HepG2 (cell line): ENCODE data around the gene RBM19. TPM values are rescaled to one million over a fixed set of nuclear protein-coding genes. Genes with fewer than 3 reads are reported as not detected.

Experiments used
- ASH2L ChIP-seq: fragments of 300-600, 200-600 bp; sonication (generic); IDR thresholded peaks from 2 replicates; pipeline ENCODE4 v1.7.0; 2017; ENCODE audit warnings: low read depth, mild to moderate bottlenecking, moderate library complexity, mixed read lengths, low read length; ENCODE audit not compliant: insufficient read length
- BRCA1 ChIP-seq: sonication (generic); formaldehyde crosslinking; IDR thresholded peaks from 2 replicates; pipeline ENCODE4 v1.4.0; 2020; ENCODE audit warnings: missing genetic modification reagents
- GABPB1 ChIP-seq: IDR thresholded peaks from 2 replicates; pipeline ENCODE4 v1.6.1; 2016; ENCODE audit warnings: mild to moderate bottlenecking, missing genetic modification reagents, moderate library complexity, missing compliant biosample characterization
- KDM5B ChIP-seq: sonication (generic); formaldehyde crosslinking; IDR thresholded peaks from 2 replicates; pipeline ENCODE4 v1.4.0; 2020; ENCODE audit warnings: missing genetic modification reagents, mild to moderate bottlenecking, borderline replicate concordance
- MIER3 ChIP-seq: IDR thresholded peaks from 2 replicates; pipeline ENCODE4 v1.6.1; 2016; ENCODE audit warnings: missing compliant biosample characterization, borderline replicate concordance
- PCBP2 ChIP-seq: fragments of 200-400 bp; formaldehyde crosslinking; optimal IDR thresholded peaks from 2 replicates; pipeline ENCODE3; 2018; ENCODE audit warnings: low read length, low read depth; ENCODE audit not compliant: poor library complexity, severe bottlenecking
- PHF8 ChIP-seq: sonication (generic); formaldehyde crosslinking; IDR thresholded peaks from 2 replicates; pipeline ENCODE4 v1.5.0; 2020; ENCODE audit warnings: missing genetic modification reagents
- REPIN1 ChIP-seq: sonication (generic); formaldehyde crosslinking; IDR thresholded peaks from 2 replicates; pipeline ENCODE4 v1.8.0; 2022; ENCODE audit warnings: missing genetic modification reagents, low read depth, mild to moderate bottlenecking, borderline replicate concordance
- SRF ChIP-seq: IDR thresholded peaks from 2 replicates; pipeline ENCODE4 v1.6.1; 2011; ENCODE audit warnings: mild to moderate bottlenecking, low read depth, low read length, moderate library complexity
- ZBTB3 ChIP-seq: sonication (generic); formaldehyde crosslinking; IDR thresholded peaks from 2 replicates; pipeline ENCODE4 v1.4.0; 2020; ENCODE audit warnings: low read depth, mild to moderate bottlenecking, moderate library complexity, missing genetic modification reagents, borderline replicate concordance
- ZFY ChIP-seq: sonication (generic); formaldehyde crosslinking; IDR thresholded peaks from 2 replicates; pipeline ENCODE4 v1.4.0; 2020; ENCODE audit warnings: missing genetic modification reagents
- ZNF136 ChIP-seq: sonication (generic); formaldehyde crosslinking; IDR thresholded peaks from 2 replicates; pipeline ENCODE4 v1.8.1; 2022; ENCODE audit warnings: low read depth, mild to moderate bottlenecking, moderate library complexity, missing genetic modification reagents
- ZNF619 ChIP-seq: sonication (generic); formaldehyde crosslinking; IDR thresholded peaks from 2 replicates; pipeline ENCODE4 v1.4.0; 2020; ENCODE audit warnings: mild to moderate bottlenecking, missing genetic modification reagents
- ZNF737 ChIP-seq: sonication (generic); formaldehyde crosslinking; IDR thresholded peaks from 2 replicates; pipeline ENCODE4 v1.5.0; 2020; ENCODE audit warnings: missing genetic modification reagents, mild to moderate bottlenecking, borderline replicate concordance
- ZNF788 ChIP-seq: sonication (generic); formaldehyde crosslinking; IDR thresholded peaks from 2 replicates; pipeline ENCODE4 v1.5.0; 2020; ENCODE audit warnings: mild to moderate bottlenecking, missing genetic modification reagents, borderline replicate concordance
- polyA plus RNA-seq, 8 experiments: library from polyadenylated mRNA; depleted of rRNA in 3 of 8; stranded (reverse) in 7 of 8; unstranded in 1 of 8; fragments of >200 nt; fragmentation: Illumina TruSeq in 4 of 8; extraction: Trizol in 4 of 8; gene quantifications; 2 replicates each; pipeline versions ENCODE4 v1.2.1 to v1.2.3, GENCODE V29; 2011 to 2016; ENCODE audit warnings: low read depth in 4 of 8, missing spikeins in 1 of 8, mixed read lengths in 1 of 8; ENCODE audit not compliant: insufficient read depth in 1 of 8
- total RNA-seq, 5 experiments: library from RNA; depleted of rRNA; stranded (reverse); fragments of >200 nt; fragmentation: Illumina TruSeq; extraction: Trizol; gene quantifications; 2 replicates each; pipeline ENCODE4 v1.2.3, GENCODE V29; 2016; ENCODE audit warnings: low read depth in 1 of 5
- TF ChIP-seq, protein P1 (sequence below), 2 experiments: sonication (generic) in 1 of 2; formaldehyde crosslinking in 1 of 2; IDR thresholded peaks; 2 replicates each; pipeline versions ENCODE4 v1.4.0 to v1.6.1; 2016 to 2020; ENCODE audit warnings: borderline replicate concordance in 1 of 2, low read depth in 1 of 2, mild to moderate bottlenecking in 1 of 2, missing genetic modification reagents in 1 of 2
- TF ChIP-seq, protein P2 (sequence below): sonication (generic); formaldehyde crosslinking; IDR thresholded peaks from 2 replicates; pipeline ENCODE4 v1.8.0; 2022; ENCODE audit warnings: mild to moderate bottlenecking, missing genetic modification reagents
- TF ChIP-seq, protein P3 (sequence below): sonication (generic); formaldehyde crosslinking; conservative IDR thresholded peaks from 2 replicates; pipeline ENCODE4 v1.8.1; 2023; ENCODE audit warnings: missing genetic modification reagents
- TF ChIP-seq, protein P4 (sequence below): sonication (generic); formaldehyde crosslinking; IDR thresholded peaks from 2 replicates; pipeline ENCODE4 v1.5.0; 2020; ENCODE audit warnings: missing genetic modification reagents

RBM19 gene
- total and polyA plus RNA-seq, 2 of the 13 experiments (the other 11 are each of a cell fraction or from before 2014, with no cell fraction given) = 19.3 to 32.2 TPM

DNA sequence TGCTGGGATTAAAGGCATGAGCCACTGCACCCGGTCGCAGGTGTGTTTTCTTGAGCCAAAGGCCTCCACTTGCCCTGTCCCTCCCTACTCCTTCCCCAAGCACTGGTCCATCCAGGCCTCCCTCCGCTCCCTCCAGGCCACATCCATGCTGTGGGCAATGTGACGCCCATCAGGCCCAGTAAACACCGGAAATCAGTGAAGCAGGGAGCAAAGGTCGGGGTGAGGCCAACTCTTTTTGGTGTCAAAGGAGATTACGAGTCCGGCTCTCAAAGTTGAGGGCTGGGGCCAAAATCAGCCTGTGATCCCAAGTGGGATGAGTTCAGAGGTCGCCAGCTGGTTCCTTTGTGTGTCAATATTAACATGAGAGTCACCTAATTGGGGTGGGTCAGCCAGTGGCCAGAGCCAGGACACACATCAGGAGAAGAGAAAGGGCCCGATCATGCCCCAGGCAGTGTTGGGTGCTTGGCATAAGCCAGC is 195.7 kb downstream of the RBM19 start (continued):
- TF ChIP-seq REPIN1 (CRISPR knock-in tag) = peak; percentile 83
- TF ChIP-seq ZNF788 (CRISPR knock-in tag) = peak; percentile 96; the same call in 1 of the 2 replicates
- TF ChIP-seq ASH2L = peak; percentile 73
- TF ChIP-seq BRCA1 = no peak
- TF ChIP-seq ZNF619 (CRISPR knock-in tag) = peak; percentile 75; the same call in 1 of the 2 replicates
- TF ChIP-seq PCBP2 = no peak
- TF ChIP-seq, protein P1, sequence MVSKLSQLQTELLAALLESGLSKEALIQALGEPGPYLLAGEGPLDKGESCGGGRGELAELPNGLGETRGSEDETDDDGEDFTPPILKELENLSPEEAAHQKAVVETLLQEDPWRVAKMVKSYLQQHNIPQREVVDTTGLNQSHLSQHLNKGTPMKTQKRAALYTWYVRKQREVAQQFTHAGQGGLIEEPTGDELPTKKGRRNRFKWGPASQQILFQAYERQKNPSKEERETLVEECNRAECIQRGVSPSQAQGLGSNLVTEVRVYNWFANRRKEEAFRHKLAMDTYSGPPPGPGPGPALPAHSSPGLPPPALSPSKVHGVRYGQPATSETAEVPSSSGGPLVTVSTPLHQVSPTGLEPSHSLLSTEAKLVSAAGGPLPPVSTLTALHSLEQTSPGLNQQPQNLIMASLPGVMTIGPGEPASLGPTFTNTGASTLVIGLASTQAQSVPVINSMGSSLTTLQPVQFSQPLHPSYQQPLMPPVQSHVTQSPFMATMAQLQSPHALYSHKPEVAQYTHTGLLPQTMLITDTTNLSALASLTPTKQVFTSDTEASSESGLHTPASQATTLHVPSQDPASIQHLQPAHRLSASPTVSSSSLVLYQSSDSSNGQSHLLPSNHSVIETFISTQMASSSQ (IDR thresholded peaks at IDR 0.05; ENCODE audit: low read depth) = peak; percentile 77
- TF ChIP-seq, protein P1 (CRISPR knock-in tag; IDR thresholded peaks at IDR 0.05; ENCODE audit: borderline replicate concordance) = peak; percentile 94
- TF ChIP-seq, protein P2, sequence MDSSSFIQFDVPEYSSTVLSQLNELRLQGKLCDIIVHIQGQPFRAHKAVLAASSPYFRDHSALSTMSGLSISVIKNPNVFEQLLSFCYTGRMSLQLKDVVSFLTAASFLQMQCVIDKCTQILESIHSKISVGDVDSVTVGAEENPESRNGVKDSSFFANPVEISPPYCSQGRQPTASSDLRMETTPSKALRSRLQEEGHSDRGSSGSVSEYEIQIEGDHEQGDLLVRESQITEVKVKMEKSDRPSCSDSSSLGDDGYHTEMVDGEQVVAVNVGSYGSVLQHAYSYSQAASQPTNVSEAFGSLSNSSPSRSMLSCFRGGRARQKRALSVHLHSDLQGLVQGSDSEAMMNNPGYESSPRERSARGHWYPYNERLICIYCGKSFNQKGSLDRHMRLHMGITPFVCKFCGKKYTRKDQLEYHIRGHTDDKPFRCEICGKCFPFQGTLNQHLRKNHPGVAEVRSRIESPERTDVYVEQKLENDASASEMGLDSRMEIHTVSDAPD (CRISPR knock-in tag) = peak; percentile 85
- no peak for TF ChIP-seq SRF
- no peak for TF ChIP-seq ZNF136 (CRISPR knock-in tag)
- peak; percentile 92; the same call in 1 of the 2 replicates for TF ChIP-seq MIER3 (CRISPR knock-in tag)
- TF ChIP-seq KDM5B = peak; percentile 89; the same call in 1 of the 2 replicates
- TF ChIP-seq PHF8 (CRISPR knock-in tag) = peak; percentile 55
- TF ChIP-seq, protein P3, sequence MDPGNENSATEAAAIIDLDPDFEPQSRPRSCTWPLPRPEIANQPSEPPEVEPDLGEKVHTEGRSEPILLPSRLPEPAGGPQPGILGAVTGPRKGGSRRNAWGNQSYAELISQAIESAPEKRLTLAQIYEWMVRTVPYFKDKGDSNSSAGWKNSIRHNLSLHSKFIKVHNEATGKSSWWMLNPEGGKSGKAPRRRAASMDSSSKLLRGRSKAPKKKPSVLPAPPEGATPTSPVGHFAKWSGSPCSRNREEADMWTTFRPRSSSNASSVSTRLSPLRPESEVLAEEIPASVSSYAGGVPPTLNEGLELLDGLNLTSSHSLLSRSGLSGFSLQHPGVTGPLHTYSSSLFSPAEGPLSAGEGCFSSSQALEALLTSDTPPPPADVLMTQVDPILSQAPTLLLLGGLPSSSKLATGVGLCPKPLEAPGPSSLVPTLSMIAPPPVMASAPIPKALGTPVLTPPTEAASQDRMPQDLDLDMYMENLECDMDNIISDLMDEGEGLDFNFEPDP (CRISPR knock-in tag) = 0 out of 2 replicates have a peak, but pooled peaks have one; percentile 66
- TF ChIP-seq, protein P4, sequence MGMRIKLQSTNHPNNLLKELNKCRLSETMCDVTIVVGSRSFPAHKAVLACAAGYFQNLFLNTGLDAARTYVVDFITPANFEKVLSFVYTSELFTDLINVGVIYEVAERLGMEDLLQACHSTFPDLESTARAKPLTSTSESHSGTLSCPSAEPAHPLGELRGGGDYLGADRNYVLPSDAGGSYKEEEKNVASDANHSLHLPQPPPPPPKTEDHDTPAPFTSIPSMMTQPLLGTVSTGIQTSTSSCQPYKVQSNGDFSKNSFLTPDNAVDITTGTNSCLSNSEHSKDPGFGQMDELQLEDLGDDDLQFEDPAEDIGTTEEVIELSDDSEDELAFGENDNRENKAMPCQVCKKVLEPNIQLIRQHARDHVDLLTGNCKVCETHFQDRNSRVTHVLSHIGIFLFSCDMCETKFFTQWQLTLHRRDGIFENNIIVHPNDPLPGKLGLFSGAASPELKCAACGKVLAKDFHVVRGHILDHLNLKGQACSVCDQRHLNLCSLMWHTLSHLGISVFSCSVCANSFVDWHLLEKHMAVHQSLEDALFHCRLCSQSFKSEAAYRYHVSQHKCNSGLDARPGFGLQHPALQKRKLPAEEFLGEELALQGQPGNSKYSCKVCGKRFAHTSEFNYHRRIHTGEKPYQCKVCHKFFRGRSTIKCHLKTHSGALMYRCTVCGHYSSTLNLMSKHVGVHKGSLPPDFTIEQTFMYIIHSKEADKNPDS (CRISPR knock-in tag) = 0 out of 2 replicates have a peak, but pooled peaks have one; percentile 25
- peak; percentile 90 for TF ChIP-seq GABPB1 (CRISPR knock-in tag)
- peak; percentile 89 for TF ChIP-seq ZFY (CRISPR knock-in tag)
- no peak for TF ChIP-seq ZNF737 (CRISPR knock-in tag)
- 0 out of 2 replicates have a peak, but pooled peaks have one; percentile 58 for TF ChIP-seq ZBTB3 (CRISPR knock-in tag)
